ENCODE measurements around the gene RASA2.
A peak's percentile ranks its signal among the peaks of the same experiment; 100 is the strongest.

The RASA2 gene

DNA sequence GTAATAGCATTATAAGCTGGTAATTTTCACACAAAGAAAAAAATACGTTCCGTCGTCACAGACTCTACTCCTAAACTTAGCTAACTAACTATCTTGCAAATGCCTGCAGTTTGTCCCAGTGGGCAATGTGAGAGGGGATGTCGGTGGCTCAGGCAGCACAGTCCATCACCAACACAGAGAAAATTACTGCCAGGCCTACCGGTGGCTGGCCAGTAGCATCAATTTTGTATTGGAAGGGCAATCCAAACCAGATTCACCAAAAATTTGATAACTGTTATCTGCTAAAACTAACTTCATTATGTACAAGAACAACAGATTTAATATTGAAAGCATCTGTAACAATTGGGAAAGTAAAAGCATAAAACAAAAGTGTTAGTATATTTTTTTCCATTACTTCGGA, 37.4 kb upstream of the RASA2 start:
- in situ Hi-C loops (cut with MboI; ENCODE audit: low pct_unique_long_range_greater_than_20kb, low sequenced_read_pairs, unreplicated experiment), result no loop called here
- TF ChIP-seq CTCF (IDR thresholded peaks at IDR 0.05; ENCODE audit: extremely low read depth, insufficient read depth, missing control alignments), result no peak
- DNase-seq (ENCODE audit: low spot score), result no peak

DNA sequence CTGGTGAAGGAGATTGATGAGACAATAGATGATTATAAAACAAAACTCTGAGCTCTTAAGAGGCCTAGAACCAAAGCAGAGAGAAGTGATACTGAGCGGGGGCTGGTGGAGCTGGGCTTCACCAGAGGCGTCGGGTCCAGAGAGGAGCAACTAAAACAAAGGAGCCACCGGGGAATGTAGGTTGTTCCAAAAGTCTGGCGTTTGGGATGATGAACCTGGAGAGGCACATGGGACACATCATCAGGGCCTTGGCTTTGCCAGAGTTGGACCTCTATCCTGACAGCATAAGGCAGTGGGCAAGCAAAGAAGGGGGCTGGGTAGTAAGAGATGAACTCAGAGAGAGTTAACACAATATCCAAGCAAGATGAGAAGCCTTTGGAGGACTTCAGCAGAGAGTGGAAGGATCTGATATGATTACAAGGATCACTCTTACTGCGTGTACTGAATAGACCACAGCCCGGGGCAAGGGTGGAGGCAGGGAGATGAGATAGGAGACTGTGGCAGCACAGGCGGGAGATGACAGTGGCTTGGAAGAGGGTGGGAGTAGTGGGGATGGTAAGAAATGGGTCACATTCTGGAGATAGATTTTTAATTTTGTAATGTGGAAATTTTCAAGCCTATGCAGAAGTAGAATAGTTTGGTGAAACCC, 36.0 kb upstream of the RASA2 start:
- TF ChIP-seq CTCF (IDR thresholded peaks at IDR 0.05; ENCODE audit: extremely low read depth, insufficient read depth, missing control alignments), result no peak
- in situ Hi-C loops (cut with MboI; ENCODE audit: low pct_unique_long_range_greater_than_20kb, low sequenced_read_pairs, unreplicated experiment), result loop anchor here (5.0 to 10.0 kb wide), 3 partner anchors 34 to 136 kb away; no protein-coding TSS in a partner anchor
- DNase-seq (ENCODE audit: low spot score), result no peak

DNA sequence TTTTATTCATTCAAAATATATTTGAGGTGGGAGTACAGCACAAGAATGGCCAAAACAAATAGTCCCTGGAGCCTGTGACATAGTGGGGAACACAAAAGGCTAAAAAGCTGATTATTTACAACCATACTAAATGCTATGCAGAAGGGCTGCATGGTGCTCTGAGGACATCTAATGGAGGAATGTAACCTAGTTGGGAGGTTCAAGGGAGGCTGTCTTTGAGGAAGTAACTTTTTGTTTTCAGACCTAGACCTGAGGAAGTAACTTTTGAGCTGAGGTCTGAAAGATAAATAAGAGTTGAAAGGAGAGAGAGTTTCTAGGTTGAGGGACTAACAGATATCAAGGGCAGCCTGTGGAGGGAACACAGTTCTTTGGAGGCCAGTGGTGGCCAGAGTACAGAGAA, 34.8 kb upstream of the RASA2 start:
- peak; percentile 55 for DNase-seq (ENCODE audit: low spot score)
- peak; percentile 73 for TF ChIP-seq CTCF (IDR thresholded peaks at IDR 0.05; ENCODE audit: extremely low read depth, insufficient read depth, missing control alignments)
- in situ Hi-C loops (cut with MboI; ENCODE audit: low pct_unique_long_range_greater_than_20kb, low sequenced_read_pairs, unreplicated experiment), result loop anchor here (5.0 to 10.0 kb wide), 3 partner anchors 35 to 137 kb away; no protein-coding TSS in a partner anchor

DNA sequence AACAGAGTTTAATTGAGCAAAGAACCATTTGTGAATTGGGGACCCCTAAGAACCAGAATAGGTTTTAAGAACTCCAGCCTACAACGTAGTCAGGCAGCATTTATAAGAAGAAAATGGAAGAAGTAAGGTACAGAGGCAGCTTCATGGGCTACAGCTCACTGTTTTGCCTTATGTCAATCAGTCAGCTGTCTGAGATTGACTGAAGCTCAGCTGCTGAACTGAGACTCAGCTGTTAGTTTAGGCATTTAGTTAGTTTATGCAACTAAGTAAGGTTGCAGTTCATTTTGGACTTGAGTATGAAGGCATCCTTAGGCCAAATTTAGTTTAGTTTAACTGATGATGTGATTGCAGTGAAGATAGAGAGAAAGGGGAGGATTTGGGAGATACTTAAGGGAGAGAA, 34.1 kb upstream of the RASA2 start:
- DNase-seq (ENCODE audit: low spot score), result no peak
- in situ Hi-C loops (cut with MboI; ENCODE audit: low pct_unique_long_range_greater_than_20kb, low sequenced_read_pairs, unreplicated experiment), result loop anchor here (5.0 to 10.0 kb wide), 3 partner anchors 35 to 138 kb away; no protein-coding TSS in a partner anchor
- no peak for TF ChIP-seq CTCF (IDR thresholded peaks at IDR 0.05; ENCODE audit: extremely low read depth, insufficient read depth, missing control alignments)

GRCh38 chr3:141454054-141454453, 32.8 kb upstream of the RASA2 start:
- DNase-seq (ENCODE audit: low spot score), result no peak
- TF ChIP-seq CTCF (IDR thresholded peaks at IDR 0.05; ENCODE audit: extremely low read depth, insufficient read depth, missing control alignments), result no peak
- in situ Hi-C loops (cut with MboI; ENCODE audit: low pct_unique_long_range_greater_than_20kb, low sequenced_read_pairs, unreplicated experiment), result loop anchor here (5.0 to 10.0 kb wide), 3 partner anchors 37 to 139 kb away; no protein-coding TSS in a partner anchor

- peak; percentile 83 for DNase-seq (ENCODE audit: low spot score)
- in situ Hi-C loops (cut with MboI; ENCODE audit: low pct_unique_long_range_greater_than_20kb, low sequenced_read_pairs, unreplicated experiment), result loop anchor here (5.0 to 10.0 kb wide), 3 partner anchors 38 to 140 kb away; no protein-coding TSS in a partner anchor
- TF ChIP-seq CTCF (IDR thresholded peaks at IDR 0.05; ENCODE audit: extremely low read depth, insufficient read depth, missing control alignments), result peak; percentile 69
These were observed 31.8 kb upstream of the RASA2 start for GRCh38 chr3:141454906-141455602.

Data from GM13977 (cell line).